Left renal pelvis (tissue), 4 donors: ENCODE results near the gene PPP4R4. TPM values are rescaled to one million over a fixed set of nuclear protein-coding genes. Genes with fewer than 3 reads are reported as not detected.
"Not testable (repeated sequence)": the region's sequence is repeated elsewhere in the genome, so short reads cannot be mapped to it uniquely, and the experiment has no call there.

Source experiments
- DNase-seq, 4 donors: peaks; one replicate each; pipeline ENCODE4 v3.0.0-alpha.2; 2013; ENCODE audit warnings: low read depth in 4 of 4, low spot score in 3 of 4
- polyA plus RNA-seq, 4 donors: library from polyadenylated mRNA; unstranded; fragments of 120-200 nt; gene quantifications; one replicate each; pipeline ENCODE4 v1.2.1, GENCODE V29; 2013; ENCODE audit not compliant: insufficient read length in 4 of 4

The PPP4R4 gene
- polyA plus RNA-seq, 4 donors, result 0.12 to 0.29 (median 0.18) TPM

DNA sequence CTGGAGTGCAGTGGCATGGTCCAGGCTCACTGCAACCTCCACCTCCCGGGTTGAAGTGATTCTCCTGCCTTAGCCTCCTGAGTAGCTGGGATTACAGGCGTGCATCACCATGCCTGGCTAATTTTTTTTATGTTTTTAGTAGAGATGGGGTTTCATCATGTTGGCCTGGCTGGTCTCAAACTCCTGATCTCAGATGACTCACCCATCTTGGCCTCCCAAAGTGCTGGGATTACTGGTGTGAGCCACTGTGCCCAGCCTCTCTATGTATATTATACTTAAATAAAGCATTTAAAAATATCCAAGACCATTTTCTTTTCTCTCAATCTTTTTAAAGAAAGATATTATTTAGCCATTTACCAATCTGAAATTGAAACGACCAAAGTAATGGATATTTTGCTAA, 90.1 kb downstream of the PPP4R4 start:
- DNase-seq, result not testable (repeated sequence)

DNA sequence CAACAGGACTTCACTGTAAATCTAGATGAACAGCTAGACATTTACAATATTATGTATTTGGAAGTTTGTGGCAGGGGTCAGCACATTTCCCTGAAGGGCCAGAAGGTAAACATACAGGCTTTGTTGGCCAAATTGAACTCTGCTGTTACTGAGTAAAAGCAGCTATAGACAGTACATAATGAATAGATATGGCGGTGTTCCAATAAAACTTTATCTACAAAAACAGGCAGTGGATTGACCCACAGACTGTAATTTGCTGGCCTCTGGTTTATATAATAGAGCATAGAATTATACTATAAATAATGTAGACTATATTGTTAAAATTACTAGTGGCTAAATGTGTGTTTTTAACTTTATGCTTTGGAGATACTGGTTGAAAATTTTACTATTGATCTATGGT, 93.2 kb downstream of the PPP4R4 start:
- no peak for DNase-seq

DNA sequence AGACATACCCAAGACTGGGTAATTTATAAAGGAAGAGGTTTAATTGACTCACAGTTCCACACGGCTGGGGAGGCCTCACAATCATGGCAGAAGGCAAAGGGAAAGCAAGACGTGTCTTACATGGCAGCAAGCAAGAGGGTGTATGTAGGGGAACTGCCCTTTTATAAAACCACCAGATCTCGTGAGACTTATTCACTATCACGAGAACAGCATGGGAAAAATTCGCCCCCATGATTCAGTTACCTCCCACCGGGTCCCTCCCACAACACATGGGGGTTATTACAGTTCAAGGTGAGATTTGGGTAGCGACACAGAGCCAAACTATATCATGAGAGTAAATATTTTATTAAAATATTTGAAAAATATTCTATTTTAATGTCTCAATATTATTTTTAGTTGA, 94.5 kb downstream of the PPP4R4 start:
- DNase-seq, result not testable (repeated sequence)

DNA sequence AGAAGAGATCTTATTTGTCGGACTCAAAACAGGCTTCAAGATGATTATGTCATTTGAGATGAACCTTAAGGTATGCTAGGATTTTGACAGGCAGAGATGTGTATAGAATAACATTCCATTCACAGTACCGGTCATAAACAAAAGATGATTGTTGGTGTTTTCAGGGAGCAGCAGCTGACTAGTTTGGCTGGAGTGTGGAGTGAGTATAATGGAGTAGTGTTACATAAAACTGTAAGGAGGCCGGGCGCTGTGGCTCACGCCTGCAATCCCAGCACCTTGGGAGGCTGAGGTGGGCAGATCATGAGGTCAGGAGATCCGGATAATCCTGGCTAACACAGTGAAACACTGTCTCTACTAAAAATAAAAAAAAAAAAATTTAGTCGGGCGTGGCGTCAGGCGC, 95.0 kb downstream of the PPP4R4 start:
- DNase-seq, result no peak

GRCh38 chr14:94276898-94277561, 102.9 kb downstream of the PPP4R4 start:
- DNase-seq, result not testable (repeated sequence)

- no peak for DNase-seq
Measured at GRCh38 chr14:94278731-94279130, 104.6 kb downstream of the PPP4R4 start.

DNA sequence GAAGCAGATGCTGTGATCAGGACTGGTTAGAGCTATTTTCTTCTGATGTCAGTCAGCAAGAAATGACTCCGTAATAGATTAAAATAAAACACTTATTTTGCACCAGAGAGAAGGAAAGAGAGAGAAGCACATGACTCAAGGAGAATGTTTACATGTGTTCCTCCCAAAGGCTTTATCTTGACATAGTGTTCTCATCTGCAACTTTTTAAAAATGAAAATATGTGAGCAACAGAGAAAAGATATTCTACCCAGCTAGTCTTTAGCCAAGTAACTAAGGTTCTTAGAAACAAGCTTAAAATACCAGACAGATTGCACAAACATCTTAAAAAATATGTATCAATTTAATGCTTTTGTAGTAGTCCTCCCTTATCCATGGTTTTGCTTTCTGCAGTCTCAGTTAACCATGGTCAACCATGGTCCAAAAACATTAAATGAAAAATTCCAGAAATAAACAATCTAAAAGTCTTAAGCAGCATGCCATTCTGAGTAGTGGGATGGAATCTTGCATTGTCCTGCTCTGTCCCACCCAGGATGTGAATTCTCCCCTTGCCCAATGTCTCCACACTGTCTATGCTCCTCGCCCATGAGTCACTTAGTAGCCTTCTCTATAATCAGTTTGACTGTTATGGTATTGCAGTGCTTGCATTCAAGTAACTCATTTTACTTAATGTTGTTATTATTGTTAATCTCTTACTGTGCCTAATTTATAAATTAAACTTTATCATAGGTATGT, 109.0 kb downstream of the PPP4R4 start:
- DNase-seq, result no peak

DNA sequence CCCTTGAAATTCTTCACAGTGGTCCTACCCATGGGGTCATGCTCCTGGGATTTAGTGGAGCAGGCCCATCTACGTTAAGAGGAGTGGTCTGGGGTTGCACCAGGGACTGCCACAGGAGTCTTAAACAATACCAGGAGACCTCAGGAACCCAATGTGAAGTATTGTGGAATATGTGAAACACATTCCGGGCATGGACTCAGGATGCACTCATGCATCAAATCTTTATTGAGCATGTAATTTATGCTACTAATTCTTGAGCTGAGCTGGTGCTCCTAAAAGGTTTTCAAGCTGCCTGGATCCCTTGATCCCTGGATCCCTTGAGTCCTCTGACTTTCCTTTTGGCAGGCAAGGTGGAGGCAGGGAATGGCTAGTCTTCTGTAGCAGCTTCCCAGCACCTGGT, 110.1 kb downstream of the PPP4R4 start:
- no peak for DNase-seq

GRCh38 chr14:94285158-94285557, 111.0 kb downstream of the PPP4R4 start:
- no peak for DNase-seq

GRCh38 chr14:94288610-94289465, 114.7 kb downstream of the PPP4R4 start:
- no peak for DNase-seq

DNA sequence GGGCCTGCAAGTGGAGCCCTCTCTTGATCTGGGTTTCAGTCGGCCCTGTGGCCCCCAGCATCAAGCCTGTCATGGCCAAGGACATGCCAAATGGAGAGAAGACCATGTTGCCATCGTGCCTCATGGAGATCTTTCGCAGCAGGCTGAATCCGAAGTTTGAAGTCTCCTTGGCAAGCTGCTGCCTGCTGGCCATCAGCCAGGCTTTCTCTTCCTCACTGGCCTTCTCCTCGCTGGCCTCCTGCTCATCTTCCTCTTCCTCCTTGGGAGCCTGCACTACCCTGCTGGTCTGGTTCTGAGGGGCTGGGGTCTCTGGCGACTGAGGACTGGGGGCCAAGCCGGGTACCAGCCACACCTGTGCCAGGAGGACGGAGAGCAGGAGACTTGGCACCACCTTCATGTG, 116.1 kb downstream of the PPP4R4 start:
- no peak for DNase-seq

GRCh38 chr14:94291159-94291905, 117.2 kb downstream of the PPP4R4 start:
- DNase-seq, result no peak

- no peak for DNase-seq
Measured at GRCh38 chr14:94291906-94292525, 117.9 kb downstream of the PPP4R4 start.

GRCh38 chr14:94292526-94292871, 118.4 kb downstream of the PPP4R4 start:
- no peak for DNase-seq

DNA sequence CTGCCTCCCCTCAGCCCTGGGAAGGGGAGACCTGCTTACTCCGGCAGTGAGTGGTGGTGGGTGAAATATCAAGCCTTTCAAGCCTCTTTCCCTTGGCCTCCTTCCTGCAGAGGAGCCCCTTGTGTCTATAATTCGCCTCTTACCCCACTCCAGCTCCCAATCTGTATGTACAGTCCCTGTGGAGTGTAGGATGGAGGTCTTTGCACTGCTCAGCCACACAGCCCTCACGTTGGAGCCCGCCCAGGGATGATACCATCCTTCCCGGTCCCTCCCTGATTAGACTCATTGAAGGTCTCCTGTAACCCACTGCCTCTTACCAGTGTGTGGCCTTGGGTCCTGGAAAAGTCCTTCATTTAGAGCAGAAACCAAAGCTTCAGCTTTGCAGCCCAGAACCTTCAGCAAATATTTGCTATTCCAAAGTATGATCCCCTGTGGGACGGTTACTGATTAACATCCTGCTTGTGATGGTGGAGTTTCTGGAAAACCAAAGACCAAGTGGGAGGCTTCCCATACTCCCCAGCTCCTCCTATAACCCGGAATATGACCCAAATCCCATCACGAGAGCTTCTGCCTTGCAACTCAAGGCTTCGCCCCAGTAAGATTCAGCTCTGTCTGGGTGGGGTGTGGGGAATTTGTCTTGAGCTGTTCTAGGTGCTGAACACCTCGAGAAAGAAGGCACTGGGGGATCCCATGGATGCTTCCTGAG, 118.9 kb downstream of the PPP4R4 start, which contains the start of gene SERPINA10:
SERPINA10 (minus strand) TSS at position 397 of the 706 bp plus-strand sequence. CDS start 2,675 bp downstream, outside the sequence.
- DNase-seq, result no peak

- DNase-seq, result no peak
Measured at GRCh38 chr14:94293578-94293924, 119.4 kb downstream of the PPP4R4 start.

DNA sequence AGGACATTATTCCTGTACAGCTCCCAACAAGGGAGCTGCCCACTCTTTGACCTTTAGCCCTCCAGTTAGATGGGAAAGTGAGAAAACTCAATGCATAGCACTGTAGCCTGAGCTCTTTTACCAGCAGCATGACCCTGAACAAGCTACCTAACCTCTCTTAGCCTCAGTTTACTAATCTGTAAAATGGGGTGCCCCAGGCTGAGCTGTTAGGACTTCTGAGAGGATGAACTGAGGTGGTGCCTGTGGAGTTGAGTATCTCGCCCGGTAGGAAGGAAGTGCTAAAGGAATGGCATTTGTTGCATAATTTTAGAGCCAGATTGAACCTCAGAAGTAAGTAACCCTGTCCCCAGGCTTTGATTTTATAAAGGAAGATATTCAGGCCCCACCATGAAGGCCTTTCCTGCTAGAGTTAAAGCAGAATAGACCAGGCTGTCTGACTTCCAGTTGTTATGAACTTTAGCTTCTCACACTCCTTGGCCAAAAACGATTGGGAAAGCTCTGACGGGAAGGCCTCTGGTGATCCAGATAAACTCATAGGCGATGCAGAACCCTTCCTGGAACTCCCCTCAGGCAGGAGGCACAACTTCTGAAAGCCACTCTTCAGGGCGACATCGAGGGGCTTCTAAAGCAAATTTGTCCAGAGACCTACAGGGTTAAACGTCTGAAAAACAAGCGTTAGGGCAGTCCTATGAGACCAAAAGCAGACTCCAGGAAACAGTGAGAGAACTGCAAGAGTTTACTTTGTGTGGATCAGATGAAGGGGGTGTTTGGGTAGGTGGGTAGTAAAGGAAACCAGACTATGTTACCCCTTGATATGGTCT, 121.4 kb downstream of the PPP4R4 start:
- DNase-seq, result no peak

DNA sequence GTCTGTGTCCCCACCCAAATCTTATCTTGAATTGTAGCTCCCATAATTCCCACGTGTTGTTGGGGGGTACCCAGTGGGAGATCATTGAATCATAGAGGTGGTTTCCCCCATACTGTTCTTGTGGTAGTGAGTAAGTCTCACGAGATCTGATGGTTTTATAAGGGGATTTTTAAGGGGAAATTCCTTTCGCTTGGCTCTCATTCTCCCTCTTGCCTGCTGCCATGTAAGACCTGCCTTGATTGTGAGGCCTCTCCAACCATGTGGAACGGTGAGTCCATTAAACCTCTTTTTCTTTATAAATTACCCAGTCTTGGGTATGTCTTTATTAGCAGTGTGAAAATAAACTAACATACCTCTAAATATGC, 122.0 kb downstream of the PPP4R4 start:
- DNase-seq, result not testable (repeated sequence)

- no peak for DNase-seq
Measured at GRCh38 chr14:94298130-94298529, 124.0 kb downstream of the PPP4R4 start.
